Stomach (tissue), 9 donors: ENCODE measurements around the gene RECQL5. TPM values are rescaled to one million over a fixed set of nuclear protein-coding genes. Genes with fewer than 3 reads are reported as not detected.
A peak's percentile ranks its signal among the peaks of the same experiment; 100 is the strongest.

Source experiments
- DNase-seq, 2 donors: peaks; one replicate each; pipeline versions ENCODE4 v3.0.0 to v3.0.0-alpha.2; 2013 to 2019
- H3K27ac ChIP-seq, 5 donors: fragments of 200-600 bp in 4 of 5; sonication (generic) in 4 of 5; one replicate each; pipeline ENCODE4 v1.5.1; 2013 to 2019; ENCODE audit warnings: mild to moderate bottlenecking in 1 of 5, moderate library complexity in 1 of 5
- H3K27me3 ChIP-seq, 3 donors: fragments of 200-600 bp; sonication (generic); one replicate each; pipeline ENCODE4 v1.5.1; 2017 to 2019; ENCODE audit warnings: mixed run types in 1 of 3
- H3K36me3 ChIP-seq, 4 donors: fragments of 200-600 bp; sonication (generic); 1 replicate in 3 of 4; 2 replicates in 1 of 4; pipeline ENCODE4 v1.5.1; 2016 to 2019
- H3K4me1 ChIP-seq, 4 donors: fragments of 200-600 bp; sonication (generic); one replicate each; pipeline ENCODE4 v1.5.1; 2016 to 2019
- H3K4me3 ChIP-seq, 4 donors: fragments of 200-600 bp; sonication (generic) in 3 of 4; one replicate each; pipeline ENCODE4 v1.5.1; 2016 to 2019; ENCODE audit warnings: mild to moderate bottlenecking in 1 of 4
- H3K9me3 ChIP-seq, 4 donors: fragments of 200-600 bp; sonication (generic); one replicate each; pipeline ENCODE4 v1.5.1; 2016 to 2019
- CTCF ChIP-seq, 7 experiments: fragments of 450-650 bp in 4 of 7; fragments of 200-600 bp in 3 of 7; sonication (generic) in 3 of 7; IDR thresholded peaks; one replicate each; pipeline ENCODE4 v1.5.1; 2016 to 2019; ENCODE audit warnings: antibody characterized with exemption in 7 of 7, control low read depth in 2 of 7, mild to moderate bottlenecking in 1 of 7
- EP300 ChIP-seq: sonication (generic); formaldehyde crosslinking; IDR thresholded peaks from one replicate; pipeline ENCODE4 v1.6.1; 2017; ENCODE audit warnings: antibody characterized with exemption
- POLR2A ChIP-seq, 4 donors: fragments of 450-650 bp; IDR thresholded peaks; one replicate each; pipeline ENCODE4 v1.6.1; 2016; ENCODE audit warnings: antibody characterized with exemption in 4 of 4, control low read depth in 2 of 4, mild to moderate bottlenecking in 1 of 4, moderate library complexity in 1 of 4
- POLR2AphosphoS5 ChIP-seq, 3 donors: sonication (generic); formaldehyde crosslinking; IDR thresholded peaks; one replicate each; pipeline ENCODE4 v1.6.1; 2016; ENCODE audit warnings: antibody characterized with exemption in 3 of 3
- WGBS, 5 donors: extraction: QIAGEN DNeasy Blood & Tissue Kit in 3 of 5; methylation state at CpG; one replicate each; pipeline versions ENCODE4 v1.1.5 to v1.1.7; 2013 to 2018; 5-methylcytosine and 5-hydroxymethylcytosine counted together
- intact Hi-C: fragments of 100-400 bp; cut with DNase I; formaldehyde crosslinking; loops from one replicate; pipeline ENCODE4 v1.15.1; 2023; ENCODE audit warnings: low total_unique reads
- polyA plus RNA-seq, 3 donors: library from polyadenylated mRNA; stranded (reverse); fragments of 200-250 nt; gene quantifications; one replicate each; pipeline ENCODE4 v1.2.3, GENCODE V29; 2013
- total RNA-seq, 5 donors: library from RNA; depleted of rRNA; stranded (reverse); fragments of >200 nt; gene quantifications; one replicate each; pipeline versions ENCODE4 v1.1.0 to v1.2.3, GENCODE V29; 2014 to 2016
- donor health status: healthy with polysubstance abuse.
- donor health status: Bipolar disorder and iron deficiency.
- donor health status: healthy.

The RECQL5 gene
- total and polyA plus RNA-seq, 8 donors: 21.4 to 229 (median 48.7) TPM

DNA sequence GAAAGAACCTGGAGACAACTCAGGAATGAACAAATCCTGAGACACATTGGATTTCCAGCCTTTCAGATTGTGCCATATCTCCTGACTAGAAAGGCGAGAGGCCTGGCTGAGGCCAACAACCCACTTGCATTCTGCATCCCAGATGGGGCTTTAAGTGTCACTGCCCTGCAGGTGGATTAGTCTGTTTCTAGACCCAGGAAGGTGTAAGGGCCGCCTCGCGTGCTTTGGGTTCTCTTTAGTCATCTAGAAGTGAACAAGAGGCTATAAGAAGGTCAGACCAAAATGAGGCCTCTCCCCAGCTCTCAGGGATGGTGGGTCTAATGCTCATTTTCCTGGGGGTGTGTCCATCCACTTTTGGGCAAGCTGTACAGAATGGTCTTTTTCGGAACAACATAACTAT, 5.1 kb upstream of the RECQL5 start:
- no peak for DNase-seq
- H3K9me3 ChIP-seq: no peaks in the 10 kb centered on the region
- TF ChIP-seq CTCF (IDR thresholded peaks at IDR 0.05) (no peak), EP300 (no peak), POLR2A (IDR thresholded peaks at IDR 0.05) (no peak), POLR2AphosphoS5 (IDR thresholded peaks at IDR 0.05) (no peak)
- H3K4me3 ChIP-seq: no peak overlapping the region
- H3K4me1 ChIP-seq: peaks cover 18 to 54% (median 31%) of the 10 kb centered on the region in 4 donors
- no peaks in the 10 kb centered on the region for H3K27me3 ChIP-seq
- 85 to 95% (median 94%) methylated on average over 5 of the region's 5 CpGs for WGBS, 5 donors
- H3K36me3 ChIP-seq: peaks cover 25 to 75% (median 74%) of the 10 kb centered on the region in 4 donors
- intact Hi-C loops: loop anchor here (5.0 kb wide), 1 partner anchor 70 kb away; no protein-coding TSS in a partner anchor
- no peak overlapping the region for H3K27ac ChIP-seq

DNA sequence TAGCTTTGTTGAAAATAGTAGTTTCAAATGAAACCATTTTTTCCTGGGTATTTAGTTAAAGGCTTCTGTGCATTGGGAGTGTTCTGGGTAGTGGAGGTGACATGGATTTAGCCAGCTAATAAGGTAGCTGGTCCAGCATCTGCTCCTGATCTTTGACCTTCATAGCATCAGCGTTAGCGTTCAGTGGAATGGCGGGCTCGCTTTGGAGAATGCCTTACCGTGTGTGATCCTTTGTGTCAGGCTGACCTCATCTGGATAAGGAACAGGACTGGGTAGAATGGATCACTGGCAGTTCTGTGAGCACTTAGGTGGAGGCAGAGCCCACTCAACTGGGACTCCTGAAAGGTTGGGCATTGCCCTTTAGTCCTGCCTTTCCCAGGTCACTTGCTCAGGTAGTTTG, 3.9 kb upstream of the RECQL5 start:
- 71 to 79% (median 75%) methylated on average over 5 of the region's 5 CpGs for WGBS, 5 donors
- Histone ChIP-seq H3K27me3 (no peaks in the 10 kb centered on the region), H3K36me3 (peaks cover 25 to 65% (median 64%) of the 10 kb centered on the region in 4 donors), H3K4me1 (peaks cover 26 to 64% (median 40%) of the 10 kb centered on the region in 4 donors), H3K4me3 (no peak overlapping the region), H3K27ac (no peak overlapping the region), H3K9me3 (no peaks in the 10 kb centered on the region)
- DNase-seq: no peak
- intact Hi-C loops: loop anchor here (5.0 kb wide), 1 partner anchor 71 kb away; no protein-coding TSS in a partner anchor
- TF ChIP-seq EP300 (no peak), POLR2AphosphoS5 (IDR thresholded peaks at IDR 0.05) (no peak), POLR2A (IDR thresholded peaks at IDR 0.05) (no peak), CTCF (IDR thresholded peaks at IDR 0.05) (no peak)

DNA sequence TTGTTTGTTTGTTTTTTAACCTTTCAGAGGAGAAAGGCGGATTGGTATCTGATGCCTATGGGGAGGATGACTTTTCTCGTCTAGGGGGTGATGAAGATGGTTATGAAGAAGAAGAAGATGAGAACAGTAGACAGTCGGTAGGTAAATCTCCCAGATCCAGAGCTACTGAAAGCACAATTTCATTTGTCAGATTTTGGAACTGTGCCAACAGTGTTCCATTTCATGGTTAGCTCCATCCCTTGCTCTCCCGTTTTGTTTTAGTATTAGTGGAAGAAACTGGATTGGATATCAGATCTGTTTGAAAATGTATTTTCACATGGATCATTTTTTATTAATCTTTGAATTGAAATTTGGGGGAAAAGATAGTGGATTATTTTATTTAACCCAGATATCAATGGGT, 1.5 kb upstream of the RECQL5 start:
- no peak for DNase-seq
- TF ChIP-seq EP300: no peak
- no peak for TF ChIP-seq POLR2A (IDR thresholded peaks at IDR 0.05)
- TF ChIP-seq POLR2AphosphoS5 (IDR thresholded peaks at IDR 0.05): no peak
- no peak for TF ChIP-seq CTCF (IDR thresholded peaks at IDR 0.05)
- Histone ChIP-seq H3K4me3 (peak overlapping the region in 2 of 4 donors; percentile 93 to 94), H3K36me3 (peaks cover 25 to 65% (median 63%) of the 10 kb centered on the region in 4 donors), H3K4me1 (peaks cover 22 to 60% (median 42%) of the 10 kb centered on the region in 4 donors), H3K27me3 (no peaks in the 10 kb centered on the region), H3K9me3 (no peaks in the 10 kb centered on the region), H3K27ac (no peak overlapping the region)
- intact Hi-C loops: loop anchor here (5.0 kb wide), 1 partner anchor 89 kb away; no protein-coding TSS in a partner anchor
- 56 to 76% (median 61%) methylated on average over 4 of the region's 4 CpGs for WGBS, 5 donors

DNA sequence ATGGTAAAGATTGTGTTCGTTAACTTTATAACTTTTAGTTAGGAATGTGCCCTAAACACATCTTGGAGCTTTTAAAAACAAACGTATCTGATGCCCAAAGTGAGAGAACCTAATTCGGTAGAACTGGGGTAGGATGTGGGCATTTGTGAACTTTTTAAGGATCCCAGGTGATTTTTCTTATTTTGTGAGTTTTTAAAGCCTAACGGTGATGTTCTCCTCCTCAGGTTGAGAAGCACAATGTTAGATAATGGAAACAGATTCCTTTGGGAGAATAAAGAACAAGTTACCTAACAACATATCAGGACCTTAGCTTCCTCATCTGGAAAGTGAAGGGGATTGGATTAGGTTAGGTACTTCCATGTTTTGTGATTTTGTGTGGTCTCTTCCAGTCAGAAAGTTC, 871 bp upstream of the RECQL5 start:
- H3K27me3 ChIP-seq: no peaks in the 10 kb centered on the region
- WGBS, 5 donors: 4 to 12% (median 5%) methylated on average over 4 of the region's 4 CpGs
- DNase-seq: no peak
- H3K4me3 ChIP-seq: peak overlapping the region; percentile 92 to 96 (median 94)
- H3K36me3 ChIP-seq: peaks cover 22 to 65% (median 60%) of the 10 kb centered on the region in 4 donors
- H3K9me3 ChIP-seq: no peaks in the 10 kb centered on the region
- peaks cover 22 to 60% (median 42%) of the 10 kb centered on the region in 4 donors for H3K4me1 ChIP-seq
- intact Hi-C loops: loop anchor here (5.0 kb wide), 1 partner anchor 89 kb away; no protein-coding TSS in a partner anchor
- no peak for TF ChIP-seq POLR2AphosphoS5 (IDR thresholded peaks at IDR 0.05)
- TF ChIP-seq CTCF (IDR thresholded peaks at IDR 0.05): no peak
- TF ChIP-seq EP300: no peak
- TF ChIP-seq POLR2A (IDR thresholded peaks at IDR 0.05): no peak
- peak overlapping the region in 4 of 5 donors; percentile 94 to 98 (median 95) for H3K27ac ChIP-seq
